Activated CD8-positive, alpha-beta memory T cell treated with anti-CD3 and anti-CD28 coated beads, Interleukin-2, amount 50 U/mL, for 4 hours (primary cell): ENCODE results near the gene COQ9.
"Not testable (repeated sequence)": the region's sequence is repeated elsewhere in the genome, so short reads cannot be mapped to it uniquely, and the experiment has no call there.

Experiments
- DNase-seq: peaks from one replicate; pipeline ENCODE4 v3.0.0-alpha.2; 2020

Gene COQ9

GRCh38 chr16:57485916-57486857, 38.9 kb downstream of the COQ9 start, which contains the start of gene DOK4:
Gene DOK4 (minus strand): TSS chr16:57486493. CDS start chr16:57479507, 6,986 bp downstream.
- peak; percentile 84 for DNase-seq

DNA sequence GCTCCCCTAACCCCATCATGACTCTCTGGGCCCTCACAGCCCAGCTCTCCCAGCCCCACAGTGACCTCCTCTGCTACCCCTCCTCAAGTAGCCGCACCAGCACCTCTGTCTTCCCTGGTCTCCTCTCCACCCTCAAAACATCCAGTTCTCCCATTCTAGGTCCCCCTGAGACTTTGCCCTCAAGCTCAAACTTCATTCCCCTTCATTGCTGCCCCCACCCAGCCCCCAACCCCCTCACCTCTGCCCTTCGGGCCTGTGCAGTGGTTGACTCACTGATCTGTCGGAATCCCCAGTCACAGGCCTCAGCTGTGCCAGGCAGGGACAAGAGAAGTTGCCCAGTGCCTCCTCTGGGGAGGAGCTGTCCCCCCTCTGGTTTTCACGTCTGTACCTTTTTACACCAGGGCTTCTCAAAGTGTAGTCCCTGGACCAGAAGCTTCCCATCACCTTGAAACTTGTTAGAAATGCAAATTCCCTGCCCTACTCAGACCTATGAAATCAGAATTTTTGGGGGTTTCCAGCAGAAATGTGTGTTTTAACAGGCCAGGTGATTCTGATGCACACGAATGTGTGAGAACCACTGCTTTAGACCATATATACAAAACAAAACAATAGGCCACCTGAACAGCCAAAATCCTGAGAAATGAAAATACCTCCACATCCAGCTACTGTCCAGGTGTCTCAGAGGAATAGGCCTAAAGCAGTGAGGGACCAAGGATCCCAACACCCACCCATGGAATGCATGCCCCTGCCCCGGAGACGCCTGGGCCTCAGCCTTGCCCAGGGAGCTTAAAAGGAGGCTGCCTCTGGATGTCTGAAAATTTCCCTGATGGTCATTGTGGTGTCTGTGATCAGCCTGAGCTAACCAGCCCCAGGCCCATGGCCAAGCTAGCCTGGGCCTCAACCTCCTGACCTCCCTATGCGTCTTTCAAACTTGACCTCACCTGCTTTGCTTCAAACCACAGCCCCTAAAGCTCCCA, 39.9 kb downstream of the COQ9 start:
- no peak for DNase-seq

GRCh38 chr16:57489229-57489628, 42.0 kb downstream of the COQ9 start:
- no peak for DNase-seq

GRCh38 chr16:57493767-57494166, 46.5 kb downstream of the COQ9 start:
- no peak for DNase-seq

DNA sequence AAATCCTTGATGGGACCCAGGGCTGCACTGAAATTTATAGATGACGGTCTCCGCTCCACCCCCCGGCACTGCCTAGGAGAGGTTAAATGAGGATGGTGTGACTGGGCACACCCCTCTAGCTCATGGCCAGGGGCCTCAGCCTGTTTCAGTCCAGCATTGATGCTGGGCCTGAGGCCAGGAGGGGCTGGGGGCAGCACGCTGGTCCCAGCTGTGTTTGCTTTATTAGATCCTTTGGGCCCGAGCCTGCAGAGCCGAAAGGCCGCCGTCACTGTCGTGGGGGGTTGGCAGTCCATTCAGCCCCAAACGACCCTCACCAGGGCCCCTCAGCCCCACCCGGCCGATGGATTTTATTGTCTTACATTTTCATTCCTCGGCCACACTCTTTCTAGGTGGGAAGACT, 49.8 kb downstream of the COQ9 start:
- no peak for DNase-seq

DNA sequence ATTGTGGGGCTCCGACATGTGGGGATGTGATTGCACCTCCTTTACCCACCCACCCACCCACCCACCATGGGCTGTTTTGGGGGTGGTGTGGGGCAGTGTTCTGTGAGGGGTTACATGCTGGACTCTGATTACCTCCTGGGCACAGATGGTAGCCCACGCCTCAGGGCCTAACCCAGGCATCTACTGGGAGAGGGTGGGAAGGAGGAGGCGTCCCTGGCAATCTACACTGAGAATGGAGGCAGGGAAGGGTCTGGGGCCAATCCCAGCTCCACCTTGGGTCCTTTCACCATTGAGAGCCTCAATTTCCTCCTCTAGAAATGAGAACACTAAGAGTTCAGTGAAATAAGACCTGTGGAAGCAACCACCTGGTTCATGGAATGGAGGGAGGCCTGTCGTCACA, 50.8 kb downstream of the COQ9 start:
- DNase-seq: no peak

DNA sequence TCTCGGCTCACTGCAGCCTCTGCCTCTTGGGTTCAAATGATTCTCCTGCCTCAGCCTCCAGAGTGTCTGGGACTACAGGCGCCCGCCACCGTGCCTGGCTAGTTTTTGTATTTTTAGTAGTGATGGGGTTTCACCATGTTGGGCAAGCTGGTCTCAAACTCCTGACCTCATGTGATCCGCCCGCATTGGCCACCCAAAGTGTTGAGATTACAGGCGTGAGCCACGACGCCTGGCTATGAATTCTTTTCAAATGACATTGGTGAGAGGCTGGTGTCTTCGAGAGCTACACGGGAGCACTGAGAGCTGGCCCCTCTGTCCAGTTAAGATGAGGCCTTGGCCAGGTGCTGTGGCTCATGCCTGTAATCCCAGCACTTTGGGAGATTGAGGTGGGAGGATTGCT, 52.7 kb downstream of the COQ9 start:
- DNase-seq: not testable (repeated sequence)

GRCh38 chr16:57500578-57501111, 53.4 kb downstream of the COQ9 start:
- no peak for DNase-seq

GRCh38 chr16:57501492-57501891, 54.2 kb downstream of the COQ9 start:
- no peak for DNase-seq

DNA sequence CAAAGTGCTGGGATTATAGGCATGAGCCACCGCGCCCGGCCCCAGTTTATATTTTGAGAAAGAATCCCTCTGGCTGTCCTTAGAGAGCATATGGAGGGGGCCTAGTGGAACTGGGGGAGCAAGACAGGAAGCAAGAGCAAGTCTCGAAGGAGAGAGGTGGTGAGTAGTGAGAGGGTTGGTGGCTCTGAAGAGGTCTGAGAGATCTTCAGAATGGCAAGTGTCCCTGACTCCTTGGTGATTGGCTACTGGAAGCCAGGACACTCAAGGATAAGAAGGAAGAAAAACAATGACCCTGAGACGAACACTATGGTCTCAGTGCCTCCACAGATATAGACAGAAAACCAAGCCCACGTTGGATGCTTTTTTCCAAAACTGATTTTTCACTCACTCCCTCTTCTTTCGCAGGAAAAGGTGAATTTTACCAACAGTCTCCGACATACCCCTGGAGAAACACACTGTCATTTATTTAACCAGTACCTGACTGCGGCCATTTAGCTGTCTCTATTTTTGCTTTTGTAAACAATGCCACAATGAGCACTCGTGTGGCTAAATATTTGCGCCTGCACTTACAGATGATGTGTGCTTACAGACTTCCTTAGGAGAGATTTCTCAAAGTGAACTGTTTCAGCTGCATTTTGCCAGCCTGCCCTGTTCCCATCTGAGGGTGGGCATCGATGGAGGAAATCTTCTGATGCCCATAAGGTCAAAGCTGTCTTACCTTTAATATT, 54.9 kb downstream of the COQ9 start:
- no peak for DNase-seq

DNA sequence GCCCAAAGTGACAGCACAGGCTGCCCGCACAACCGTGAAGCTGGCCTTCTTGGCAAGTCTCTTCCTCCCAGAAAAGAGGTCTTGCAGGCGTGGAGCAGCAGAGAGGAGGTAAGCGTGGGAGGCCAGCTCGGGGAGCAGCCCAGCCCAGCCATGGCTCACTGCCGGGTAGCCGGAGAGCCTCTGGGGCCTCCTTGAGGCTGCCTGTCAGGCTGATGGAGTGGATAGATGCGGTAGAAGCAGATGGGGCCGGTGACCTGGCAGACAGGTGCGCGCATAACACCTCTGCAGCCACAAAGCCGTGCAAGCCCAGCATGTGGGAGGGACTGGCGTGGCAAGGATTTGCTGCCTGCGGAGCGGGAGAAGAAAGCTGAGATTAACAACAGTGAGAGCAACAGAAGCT, 56.1 kb downstream of the COQ9 start:
- DNase-seq: no peak

- DNase-seq: no peak
These were observed 56.7 kb downstream of the COQ9 start for GRCh38 chr16:57504001-57504400.

DNA sequence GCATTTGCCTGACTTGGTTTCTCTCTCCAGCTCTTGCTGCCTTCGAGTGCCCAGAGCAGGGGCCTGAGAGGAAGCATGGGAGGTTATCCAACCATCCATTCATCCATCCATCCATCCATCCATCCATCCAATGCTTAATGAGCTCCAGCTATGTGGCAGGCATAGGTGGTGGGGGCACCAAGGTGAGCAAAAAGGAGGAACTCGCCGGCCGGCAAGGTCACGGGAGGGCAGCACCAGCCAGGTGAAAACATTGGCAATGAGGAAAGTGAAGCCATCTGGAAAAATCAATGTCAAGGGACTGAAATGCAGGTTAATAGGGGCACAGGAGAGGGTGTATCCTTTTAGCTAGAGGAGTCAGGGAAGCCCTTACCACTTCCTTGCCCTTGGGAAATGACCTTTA, 57.2 kb downstream of the COQ9 start:
- no peak for DNase-seq

DNA sequence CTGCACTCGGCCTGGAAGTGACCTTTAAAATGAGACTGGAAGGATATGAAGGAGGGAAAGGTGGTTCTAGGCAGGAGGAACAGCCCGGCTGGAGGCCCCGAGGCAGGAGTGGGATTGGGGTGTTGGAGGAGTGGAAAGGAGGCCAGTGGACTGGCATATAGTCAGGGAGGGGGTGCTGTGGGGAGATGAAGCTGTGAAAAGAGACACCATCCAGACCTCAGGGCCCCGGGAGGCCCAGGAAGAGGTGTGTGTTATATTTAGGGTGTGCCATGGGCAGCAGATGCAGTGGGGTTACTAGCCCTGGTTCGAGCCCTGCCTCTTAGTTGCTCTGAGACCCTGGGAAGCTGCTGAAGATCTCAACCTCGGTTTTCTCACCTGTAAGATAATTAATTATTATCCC, 57.9 kb downstream of the COQ9 start:
- no peak for DNase-seq

GRCh38 chr16:57507136-57508034, 60.1 kb downstream of the COQ9 start:
- no peak for DNase-seq

DNA sequence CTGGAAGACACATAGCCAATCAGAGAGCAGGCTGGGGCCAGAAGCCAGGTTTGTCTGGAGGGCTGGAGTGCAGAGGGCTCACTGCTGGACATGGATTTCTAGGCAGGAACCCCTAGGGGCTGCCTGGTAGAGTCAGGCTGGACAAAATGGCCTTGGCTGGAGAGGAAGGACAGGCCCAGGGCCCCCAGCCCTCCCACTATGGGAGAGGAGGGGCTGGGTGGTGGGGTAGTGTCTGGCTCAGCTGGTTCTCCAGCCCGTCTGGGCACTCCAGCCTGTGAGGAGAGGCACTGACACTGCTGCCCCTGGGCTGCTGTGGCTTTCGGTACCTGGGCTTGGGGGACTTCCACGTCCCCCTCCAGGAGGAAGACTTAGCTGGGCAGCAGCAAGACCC, 60.8 kb downstream of the COQ9 start:
- no peak for DNase-seq

GRCh38 chr16:57509231-57509923, 62.1 kb downstream of the COQ9 start:
- DNase-seq: no peak

- DNase-seq: no peak
These were observed 63.0 kb downstream of the COQ9 start for GRCh38 chr16:57510016-57510871.
